ENCODE data around the gene KLHL4.
"Not testable (repeated sequence)": the region's sequence is repeated elsewhere in the genome, so short reads cannot be mapped to it uniquely, and the experiment has no call there.

The KLHL4 gene

GRCh38 chrX:87517571-87518141 is at the start of gene KLHL4:
KLHL4 (plus strand) TSS chrX:87517802; CDS start chrX:87517894, 92 bp downstream.
- DNase-seq (ENCODE audit: low spot score), result no peak

DNA sequence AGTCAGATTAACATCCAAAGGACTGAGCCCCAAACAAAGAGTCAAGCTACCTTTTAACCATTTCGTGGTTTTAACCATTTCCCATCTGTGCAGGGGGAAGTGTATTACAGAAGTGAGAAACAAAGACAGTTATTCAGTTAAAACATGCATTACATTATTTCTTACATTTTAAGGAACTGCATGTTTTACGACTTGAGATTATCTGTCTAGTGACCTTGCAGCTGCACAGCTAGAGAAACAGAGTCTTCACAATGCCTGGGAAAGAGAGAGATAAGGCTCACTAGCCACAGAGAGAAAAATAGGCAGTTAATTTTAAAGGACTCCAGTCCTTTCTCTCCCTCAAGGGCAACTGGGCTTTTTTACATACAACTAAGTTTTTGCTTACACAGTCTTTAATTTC is 48.7 kb upstream of the KLHL4 start:
- no peak for DNase-seq (ENCODE audit: low spot score)

DNA sequence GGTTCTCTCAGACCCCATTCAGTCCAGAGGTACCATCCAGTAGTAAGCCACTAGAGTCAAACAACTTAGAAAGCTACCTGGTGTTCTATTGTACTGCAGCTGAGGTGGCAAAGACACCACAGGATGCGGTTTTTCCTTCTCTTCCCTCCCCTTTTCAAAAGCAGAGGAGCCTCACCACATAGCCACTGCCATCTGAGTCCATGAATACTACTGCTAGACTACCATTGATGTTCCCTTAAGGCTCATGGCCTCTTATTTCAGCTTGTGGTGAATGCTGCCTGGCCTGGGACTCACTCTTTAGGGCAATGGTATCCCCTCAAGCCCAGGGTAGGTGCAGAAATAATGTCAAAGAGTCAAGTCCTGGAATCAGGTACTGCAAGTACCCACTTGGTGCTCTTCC is 41.8 kb upstream of the KLHL4 start:
- DNase-seq (ENCODE audit: low spot score), result no peak

DNA sequence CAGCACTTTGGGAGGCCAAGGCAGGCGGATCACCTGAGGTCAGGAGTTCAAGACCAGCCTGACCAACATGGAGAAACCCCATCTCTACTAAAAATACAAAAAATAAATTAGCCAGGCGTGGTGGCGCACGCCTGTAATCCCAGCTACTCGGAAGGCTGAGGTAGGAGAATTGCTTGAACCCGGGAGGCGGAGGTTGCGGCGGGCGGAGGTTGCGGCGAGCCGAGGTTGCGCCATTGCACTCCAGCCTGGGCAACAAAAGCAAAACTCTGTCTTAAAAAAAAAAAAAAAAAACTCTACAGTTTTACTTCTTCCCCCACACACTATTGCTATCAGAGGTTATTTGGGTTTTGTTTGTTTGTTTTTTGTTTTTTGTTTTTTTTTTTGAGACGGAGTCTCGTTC is 38.9 kb upstream of the KLHL4 start:
- DNase-seq (ENCODE audit: low spot score), result not testable (repeated sequence)

GRCh38 chrX:87489071-87489470 is 28.5 kb upstream of the KLHL4 start:
- DNase-seq (ENCODE audit: low spot score), result no peak

- DNase-seq (ENCODE audit: low spot score), result no peak
Observed at GRCh38 chrX:87515836-87516235, 1.8 kb upstream of the KLHL4 start.

DNA sequence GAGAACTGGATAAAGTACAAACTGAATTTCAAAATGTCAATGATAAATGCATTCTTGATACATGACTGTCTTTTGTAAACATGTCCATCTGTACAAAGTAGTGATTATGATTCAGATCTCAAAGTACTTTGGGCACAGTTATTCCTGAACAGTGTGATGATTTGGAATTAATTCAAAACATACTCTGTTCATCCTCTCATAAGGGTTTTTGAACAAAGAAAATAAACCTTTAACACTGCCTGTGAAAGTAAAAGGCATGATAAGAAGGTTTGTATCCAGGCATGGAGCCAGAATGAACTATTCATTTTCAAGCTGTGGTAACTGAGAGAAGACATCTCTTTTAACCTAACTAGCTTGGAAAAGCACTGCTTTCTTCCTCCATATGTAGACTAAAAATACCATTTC is 883 bp upstream of the KLHL4 start:
- no peak for DNase-seq (ENCODE audit: low spot score)

DNA sequence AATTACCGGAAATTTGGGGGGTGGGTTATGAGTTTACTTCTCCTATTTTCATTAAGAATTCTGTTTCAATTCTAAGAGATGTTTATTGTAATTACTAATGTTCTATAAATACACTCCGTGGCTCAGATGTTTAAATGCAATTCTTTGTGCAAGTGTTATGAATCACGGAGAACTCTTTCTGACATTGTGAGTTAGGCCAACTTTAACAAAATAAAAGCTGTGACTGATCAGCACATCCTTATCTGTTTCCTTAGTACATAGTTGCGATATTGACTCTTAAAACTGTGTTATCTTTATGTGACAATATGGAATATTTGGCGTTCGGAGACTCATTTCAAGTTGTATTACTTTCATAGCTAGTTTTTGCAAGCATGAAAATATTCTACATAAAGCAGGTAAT is 902 bp downstream of the KLHL4 start:
- DNase-seq (ENCODE audit: low spot score), result no peak

DNA sequence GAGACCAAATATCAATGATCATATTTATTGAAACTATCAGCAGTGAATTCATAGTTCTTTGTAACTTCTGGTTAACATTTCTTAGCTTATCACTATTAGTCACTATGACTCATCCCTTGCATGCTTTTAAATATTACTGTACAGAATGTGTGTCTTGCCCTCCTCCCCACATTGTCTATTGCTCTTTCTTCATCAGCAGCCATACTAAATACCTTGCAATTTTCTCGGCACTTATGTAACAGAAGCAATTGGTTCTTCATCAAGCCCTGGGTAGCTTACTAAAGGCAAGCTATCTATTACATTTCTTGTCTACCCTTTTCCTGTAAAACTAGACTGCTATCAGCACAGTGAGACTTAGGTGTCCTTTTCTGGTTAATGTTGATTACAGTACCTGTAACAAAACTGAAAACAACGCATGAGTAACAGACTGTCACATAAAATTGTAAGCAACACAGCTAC is 8.2 kb downstream of the KLHL4 start:
- no peak for DNase-seq (ENCODE audit: low spot score)

DNA sequence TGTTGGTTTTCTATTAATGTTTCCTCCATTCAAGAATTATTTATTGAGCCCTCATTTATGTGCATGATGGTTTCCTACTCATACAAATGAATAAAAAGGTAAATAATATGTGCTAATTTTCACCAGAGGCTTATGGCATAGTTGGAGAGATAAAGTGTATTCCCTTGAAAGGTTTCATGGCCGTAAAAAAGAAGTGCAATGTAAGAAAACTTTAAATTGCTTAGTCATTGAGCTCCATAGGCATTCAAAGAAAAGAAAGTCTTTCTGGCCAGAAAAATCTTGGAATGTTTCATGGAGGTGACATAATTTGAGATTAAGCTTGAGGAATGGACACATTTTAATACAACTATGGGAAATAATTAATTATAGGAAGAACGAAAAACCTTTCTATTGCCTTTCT is 8.7 kb downstream of the KLHL4 start:
- DNase-seq (ENCODE audit: low spot score), result no peak

DNA sequence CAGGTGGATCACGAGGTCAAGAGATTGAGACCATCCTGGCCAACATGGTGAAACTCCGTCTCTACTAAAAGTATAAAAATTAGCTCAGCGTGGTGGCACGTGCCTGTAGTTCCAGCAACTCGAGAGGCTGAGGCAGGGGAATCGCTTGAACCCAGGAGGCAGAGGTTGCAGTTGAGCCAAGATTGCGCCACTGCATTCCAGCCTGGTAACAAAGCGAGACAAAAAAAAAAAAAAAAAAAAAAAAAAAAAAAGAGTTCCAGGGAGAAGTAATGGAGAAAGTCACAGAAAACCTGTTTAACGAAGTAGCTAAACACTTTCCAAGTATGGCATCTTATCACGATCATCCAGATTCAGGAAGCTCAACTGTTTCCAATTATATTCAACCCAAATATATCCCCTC is 10.9 kb downstream of the KLHL4 start:
- no peak for DNase-seq (ENCODE audit: low spot score)

GRCh38 chrX:87571964-87572363 is 54.4 kb downstream of the KLHL4 start:
- DNase-seq (ENCODE audit: low spot score), result no peak

DNA sequence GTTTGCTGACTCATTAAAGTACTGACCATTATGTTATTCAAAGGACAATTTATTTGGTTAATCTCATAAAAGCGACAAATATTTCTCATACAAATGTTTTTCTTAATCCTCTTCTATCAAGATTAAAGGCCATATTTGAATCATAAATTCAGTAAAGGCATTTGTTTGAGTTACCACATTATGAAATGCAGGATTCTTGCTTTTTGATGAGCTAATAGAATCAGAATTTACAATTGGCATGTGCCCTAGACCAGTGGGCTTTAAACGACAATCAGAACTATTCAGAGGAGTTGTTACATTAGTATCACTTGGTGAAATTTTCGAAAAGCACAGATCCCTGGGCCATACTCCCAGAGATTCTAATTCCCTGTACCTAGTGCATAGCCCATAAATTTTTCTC is 55.3 kb downstream of the KLHL4 start:
- no peak for DNase-seq (ENCODE audit: low spot score)

DNA sequence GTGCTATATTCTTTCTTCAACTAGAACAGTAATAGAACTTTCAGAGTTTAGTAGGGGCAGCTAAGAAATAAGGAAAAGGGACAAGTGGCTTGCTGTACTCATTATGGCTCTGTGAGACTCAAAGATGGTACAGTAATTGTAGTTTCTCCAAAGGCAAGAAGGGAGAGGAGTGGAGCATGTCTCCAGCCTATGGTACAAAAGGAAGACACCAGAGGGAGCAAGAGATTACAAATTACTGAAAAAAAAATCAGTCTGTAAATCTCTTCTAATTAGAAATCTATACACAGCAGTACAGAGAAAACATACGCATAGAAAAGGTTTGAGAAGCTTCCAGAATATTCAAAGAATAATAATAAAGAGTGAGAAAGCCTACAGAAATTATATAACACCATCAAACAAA is 61.4 kb downstream of the KLHL4 start:
- no peak for DNase-seq (ENCODE audit: low spot score)

DNA sequence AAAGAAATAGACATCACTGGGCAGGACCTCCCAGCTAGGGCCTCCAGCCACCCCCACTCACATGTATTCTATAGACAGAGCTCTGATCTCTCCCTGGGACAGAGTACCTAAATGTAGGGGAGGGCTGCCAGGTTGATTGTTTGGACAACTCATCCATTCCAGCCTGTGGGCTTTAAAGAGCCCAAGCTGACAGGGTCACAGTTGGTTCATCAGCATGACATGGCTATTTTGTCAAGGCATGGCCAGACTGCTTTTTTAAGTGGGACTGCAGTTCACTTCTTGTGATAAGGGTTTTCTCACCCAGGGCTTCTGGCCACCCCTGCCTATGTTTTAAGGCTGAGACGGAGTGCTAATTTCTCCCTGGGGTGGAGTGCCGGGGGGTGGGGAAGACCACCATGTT is 63.3 kb downstream of the KLHL4 start:
- no peak for DNase-seq (ENCODE audit: low spot score)

DNA sequence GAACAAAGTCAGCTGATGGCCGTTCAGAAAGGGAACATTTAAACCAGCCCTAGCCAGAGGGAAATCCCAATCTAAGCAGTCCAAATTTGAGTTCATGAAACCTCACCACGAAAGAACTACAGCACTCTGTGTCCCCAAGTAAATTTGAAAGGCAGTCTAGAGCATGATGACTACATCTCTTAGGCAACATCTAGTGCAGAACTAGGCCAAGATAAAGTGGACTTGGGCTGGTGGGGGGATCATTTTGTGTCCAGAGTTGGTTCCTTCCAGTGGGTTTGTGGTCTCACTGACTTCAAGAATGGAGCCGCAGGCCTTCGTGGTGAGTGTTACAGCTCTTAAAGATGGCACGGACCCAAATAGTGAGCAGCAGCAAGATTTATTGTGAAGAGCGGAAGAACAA is 64.9 kb downstream of the KLHL4 start:
- DNase-seq (ENCODE audit: low spot score), result no peak

DNA sequence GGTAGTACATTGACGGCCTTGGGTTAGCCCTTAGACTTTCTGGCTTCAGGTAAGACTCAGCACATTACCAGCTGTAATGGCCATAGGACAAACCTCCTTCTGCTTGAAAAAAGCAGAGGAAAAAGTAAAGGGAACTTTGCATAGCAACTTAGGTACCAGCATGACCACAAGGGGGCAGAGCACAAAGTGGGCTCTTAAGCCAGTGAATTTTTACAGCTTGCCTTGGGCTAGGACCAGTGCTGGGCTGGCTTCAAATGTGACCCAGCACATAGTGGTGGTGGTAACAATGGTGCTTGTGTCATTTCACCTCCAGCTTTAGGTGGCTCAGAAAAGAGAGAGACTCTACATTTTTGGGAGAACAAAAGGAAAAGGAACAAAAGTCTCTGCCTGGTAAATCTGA is 66.1 kb downstream of the KLHL4 start:
- no peak for DNase-seq (ENCODE audit: low spot score)

GRCh38 chrX:87616371-87616770 is 98.8 kb downstream of the KLHL4 start:
- no peak for DNase-seq (ENCODE audit: low spot score)

DNA sequence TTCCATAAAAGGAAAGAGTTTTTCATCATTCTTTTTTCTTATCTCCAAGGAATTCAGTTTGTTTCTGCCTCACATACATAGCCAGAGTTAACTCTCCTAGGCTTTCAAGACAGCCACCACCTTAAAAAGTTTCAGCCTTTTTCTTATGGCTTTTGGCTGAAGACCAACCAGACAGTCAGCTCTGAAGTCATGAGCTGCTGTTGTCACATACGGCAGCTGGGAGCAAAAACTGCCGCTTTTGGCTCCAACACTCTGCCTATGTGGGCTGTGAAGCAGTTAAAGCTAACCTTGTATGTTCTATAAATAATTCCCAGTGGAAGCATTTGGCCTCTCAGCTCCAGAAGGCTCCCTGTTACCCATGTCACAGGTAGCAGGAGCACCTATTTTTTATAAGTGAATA is 104.1 kb downstream of the KLHL4 start:
- no peak for DNase-seq (ENCODE audit: low spot score)

- DNase-seq (ENCODE audit: low spot score), result no peak
Observed at GRCh38 chrX:87626996-87627395, 109.4 kb downstream of the KLHL4 start.

- DNase-seq (ENCODE audit: low spot score), result no peak
Observed at GRCh38 chrX:87634361-87634760, 116.8 kb downstream of the KLHL4 start.

DNA sequence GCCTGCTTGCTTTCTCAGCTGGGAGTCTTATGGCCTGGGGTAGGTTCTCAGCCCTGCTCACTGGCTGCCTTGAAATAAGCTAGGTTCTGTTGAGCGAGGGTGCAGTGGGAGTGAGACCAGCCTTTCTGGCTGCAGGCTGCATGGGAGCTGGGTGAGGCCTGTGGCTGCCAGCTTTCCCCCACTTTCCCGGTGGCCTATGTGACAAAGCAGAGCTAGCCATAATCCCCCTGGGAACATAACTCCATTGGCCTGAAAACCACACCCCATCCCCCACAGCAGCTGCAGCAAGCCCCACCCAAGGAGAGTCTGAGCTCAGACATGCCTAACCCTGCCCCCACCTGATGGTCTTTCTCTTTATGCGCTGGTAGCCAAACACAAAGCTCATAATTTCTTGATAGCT is 118.9 kb downstream of the KLHL4 start:
- no peak for DNase-seq (ENCODE audit: low spot score)

DNA sequence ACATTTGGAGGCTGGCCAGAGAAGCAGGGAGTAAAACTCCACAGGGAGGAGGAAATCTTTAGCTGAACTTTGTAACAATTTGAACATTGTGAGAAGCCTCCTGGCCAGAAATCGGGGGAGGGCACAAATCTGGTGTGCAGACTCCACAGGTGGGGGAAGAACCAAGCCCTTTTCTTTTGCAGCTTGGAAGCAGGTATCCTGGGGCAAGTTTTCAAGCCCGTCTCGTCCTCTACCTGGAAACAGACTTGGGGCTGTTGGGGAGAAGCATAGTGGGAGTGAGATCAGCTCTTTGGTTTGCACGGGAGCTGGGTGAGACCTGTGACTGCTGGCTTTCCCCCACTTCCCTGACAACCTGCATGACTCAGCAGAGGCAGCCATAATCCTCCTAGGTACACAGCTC is 123.8 kb downstream of the KLHL4 start:
- DNase-seq (ENCODE audit: low spot score), result not testable (repeated sequence)

- no peak for DNase-seq (ENCODE audit: low spot score)
Observed at GRCh38 chrX:87661761-87662160, 144.2 kb downstream of the KLHL4 start.

DNA sequence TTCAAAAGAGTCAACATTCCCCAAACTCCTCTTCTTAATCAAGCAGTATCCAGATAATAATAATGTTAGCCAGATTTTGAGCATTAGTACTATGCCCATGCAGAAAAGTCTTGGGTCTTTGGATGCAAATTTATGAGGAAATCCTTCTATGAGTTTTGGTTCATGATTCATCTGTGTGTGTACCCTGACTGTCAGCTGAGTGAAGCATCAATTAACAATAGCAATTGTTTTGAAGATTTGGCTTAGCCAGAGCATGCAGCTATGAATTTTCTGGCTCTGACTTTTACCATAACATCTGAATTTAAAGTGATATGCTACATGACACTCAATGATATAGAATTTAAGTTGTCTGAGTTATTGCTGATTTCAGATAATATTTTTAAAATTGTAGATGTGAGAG is 145.8 kb downstream of the KLHL4 start:
- DNase-seq (ENCODE audit: low spot score), result no peak
